Liver (tissue), 9 donors: Measurements from ENCODE around the gene FGB. TPM values are rescaled to one million over a fixed set of nuclear protein-coding genes. Genes with fewer than 3 reads are reported as not detected.
A peak's percentile ranks its signal among the peaks of the same experiment; 100 is the strongest.

Experiments used
- DNase-seq: peaks from one replicate; pipeline ENCODE4 v3.0.0-alpha.2; 2017; ENCODE audit warnings: low spot score
- H3K27ac ChIP-seq, 2 donors: one replicate each; pipeline ENCODE4 v1.7.0; 2013; ENCODE audit warnings: inconsistent platforms in 2 of 2, low read length in 2 of 2, control low read depth in 1 of 2, low read depth in 1 of 2, mild to moderate bottlenecking in 1 of 2
- H3K27me3 ChIP-seq, 4 donors: one replicate each; pipeline versions ENCODE4 v1.6.1 to v1.7.0; 2013; ENCODE audit warnings: low read length in 3 of 4, inconsistent platforms in 1 of 4, mild to moderate bottlenecking in 1 of 4, moderate library complexity in 1 of 4; ENCODE audit not compliant: control insufficient read depth in 4 of 4, insufficient read depth in 4 of 4
- H3K36me3 ChIP-seq, 4 donors: one replicate each; pipeline versions ENCODE4 v1.6.1 to v1.7.0; 2013; ENCODE audit warnings: low read length in 3 of 4, mild to moderate bottlenecking in 3 of 4, low read depth in 1 of 4, moderate library complexity in 1 of 4; ENCODE audit not compliant: control insufficient read depth in 4 of 4, insufficient read depth in 3 of 4
- H3K4me1 ChIP-seq, 4 donors: one replicate each; pipeline versions ENCODE4 v1.6.1 to v1.7.0; 2013; ENCODE audit warnings: low read length in 3 of 4, mild to moderate bottlenecking in 3 of 4, moderate library complexity in 1 of 4; ENCODE audit not compliant: control insufficient read depth in 4 of 4, insufficient read depth in 4 of 4
- H3K4me3 ChIP-seq, 3 donors: one replicate each; pipeline versions ENCODE4 v1.6.1 to v1.7.0; 2013; ENCODE audit warnings: low read length in 3 of 3, control low read depth in 1 of 3, low read depth in 1 of 3, mild to moderate bottlenecking in 1 of 3
- H3K9ac ChIP-seq, 2 donors: one replicate each; pipeline ENCODE4 v1.7.0; 2013; ENCODE audit warnings: low read length in 2 of 2, mild to moderate bottlenecking in 2 of 2, moderate library complexity in 2 of 2, control low read depth in 1 of 2, low read depth in 1 of 2
- H3K9me3 ChIP-seq, 4 donors: one replicate each; pipeline versions ENCODE4 v1.6.1 to v1.7.0; 2013; ENCODE audit warnings: low read length in 3 of 4; ENCODE audit not compliant: control insufficient read depth in 4 of 4
- ATF3 ChIP-seq: IDR thresholded peaks from 2 replicates; pipeline ENCODE4 v1.6.1; 2016; ENCODE audit warnings: antibody characterized with exemption
- EGR1 ChIP-seq, 2 donors: IDR thresholded peaks; 2 replicates each; pipeline ENCODE4 v1.6.1; 2016 to 2018; ENCODE audit warnings: antibody characterized with exemption in 2 of 2, low read depth in 2 of 2
- FOXA1 ChIP-seq: IDR thresholded peaks from 2 replicates; pipeline ENCODE4 v1.6.1; 2016; ENCODE audit warnings: antibody characterized with exemption
- FOXA2 ChIP-seq: IDR thresholded peaks from 2 replicates; pipeline ENCODE4 v1.6.1; 2016; ENCODE audit warnings: antibody characterized with exemption
- GABPA ChIP-seq, 2 donors: IDR thresholded peaks in 1 of 2; conservative IDR thresholded peaks in 1 of 2; 2 replicates each; pipeline ENCODE4 v1.6.1; 2016; ENCODE audit warnings: antibody characterized with exemption in 2 of 2, mild to moderate bottlenecking in 1 of 2, moderate library complexity in 1 of 2
- HNF4A ChIP-seq, 2 donors: conservative IDR thresholded peaks; 2 replicates each; pipeline ENCODE4 v1.6.1; 2016; ENCODE audit warnings: antibody characterized with exemption in 2 of 2, mild to moderate bottlenecking in 2 of 2
- HNF4G ChIP-seq: IDR thresholded peaks from 2 replicates; pipeline ENCODE4 v1.6.1; 2016; ENCODE audit warnings: antibody characterized with exemption
- JUND ChIP-seq, 2 donors: IDR thresholded peaks; 2 replicates each; pipeline ENCODE4 v1.6.1; 2016; ENCODE audit warnings: antibody characterized with exemption in 2 of 2
- NR2F2 ChIP-seq: IDR thresholded peaks from 2 replicates; pipeline ENCODE4 v1.6.1; 2016; ENCODE audit warnings: antibody characterized with exemption
- RAD21 ChIP-seq, 2 donors: IDR thresholded peaks; 2 replicates each; pipeline ENCODE4 v1.6.1; 2016; ENCODE audit warnings: antibody characterized with exemption in 2 of 2, mild to moderate bottlenecking in 2 of 2
- RXRA ChIP-seq, 2 donors: IDR thresholded peaks; 2 replicates each; pipeline ENCODE4 v1.6.1; 2017 to 2018; ENCODE audit warnings: antibody characterized with exemption in 2 of 2, mild to moderate bottlenecking in 1 of 2
- SP1 ChIP-seq: IDR thresholded peaks from 2 replicates; pipeline ENCODE4 v1.6.1; 2018; ENCODE audit warnings: antibody characterized with exemption, mild to moderate bottlenecking
- TAF1 ChIP-seq: conservative IDR thresholded peaks from 2 replicates; pipeline ENCODE4 v1.6.1; 2016; ENCODE audit warnings: antibody characterized with exemption, mild to moderate bottlenecking
- YY1 ChIP-seq: IDR thresholded peaks from 2 replicates; pipeline ENCODE4 v1.6.1; 2016; ENCODE audit warnings: antibody characterized with exemption, mild to moderate bottlenecking
- WGBS: extraction: QIAGEN DNeasy Blood & Tissue Kit; methylation state at CpG from one replicate; pipeline ENCODE4 v1.1.7; 2013; 5-methylcytosine and 5-hydroxymethylcytosine counted together
- polyA plus RNA-seq, 2 donors: library from polyadenylated mRNA; stranded (reverse) in 1 of 2; unstranded in 1 of 2; fragments of 200-250 nt in 1 of 2; fragments of >200 nt in 1 of 2; fragmentation: Nextera tagmentation in 1 of 2; extraction: Ambion mirVana in 1 of 2; gene quantifications; one replicate each; pipeline versions ENCODE4 v1.2.1 to v1.2.3, GENCODE V29; 2013 to 2015
- total RNA-seq, 2 donors: library from RNA; depleted of rRNA; stranded (reverse); fragments of >200 nt; gene quantifications; one replicate each; pipeline ENCODE4 v1.2.3, GENCODE V29; 2014
- TF ChIP-seq, protein P1 (sequence below): IDR thresholded peaks from 2 replicates; pipeline ENCODE4 v1.6.1; 2016; ENCODE audit warnings: antibody characterized with exemption
- TF ChIP-seq, protein P2 (sequence below): fragments of 150-350 bp; IDR thresholded peaks from 2 replicates; pipeline ENCODE4 v1.5.1; 2017; ENCODE audit warnings: improper control_type of control experiment, low read depth, low read length; ENCODE audit not compliant: missing input control
- TF ChIP-seq, protein P3 (sequence below): IDR thresholded peaks from 2 replicates; pipeline ENCODE4 v1.6.1; 2016; ENCODE audit warnings: antibody characterized with exemption, mild to moderate bottlenecking
- TF ChIP-seq, protein P4 (sequence below): IDR thresholded peaks from 2 replicates; pipeline ENCODE4 v1.6.1; 2016; ENCODE audit warnings: antibody characterized with exemption
- donor health status: healthy.
- donor health status: healthy.
- donor health status: healthy.
- donor health status: healthy.
- donor health status: healthy.

FGB gene
- total and polyA plus RNA-seq, 4 donors, result 11,318 to 21,431 (median 15,382) TPM

GRCh38 chr4:154551872-154552686 lies 10.7 kb upstream of the FGB start:
- Histone ChIP-seq H3K4me1 (peaks cover 3 to 25% (median 17%) of the 10 kb centered on the region in 4 donors), H3K9ac (no peak overlapping the region), H3K27me3 (no peaks in the 10 kb centered on the region), H3K27ac (no peak overlapping the region), H3K36me3 (peaks cover 0 to 5% (median 2%) of the 10 kb centered on the region in 4 donors), H3K9me3 (no peaks in the 10 kb centered on the region), H3K4me3 (no peak overlapping the region)
- TF ChIP-seq NR2F2 (no peak), HNF4A (conservative IDR thresholded peaks at IDR 0.05) (peak in 1 of 2 donors; percentile 19), RXRA (IDR thresholded peaks at IDR 0.05) (no peak), FOXA1 (no peak), SP1 (no peak), GABPA (IDR thresholded peaks at IDR 0.05 in 1 of 2, conservative IDR thresholded peaks at IDR 0.05 in 1 of 2) (no peak), JUND (IDR thresholded peaks at IDR 0.05) (peak; percentile 67 to 70), ATF3 (peak; percentile 56), TAF1 (no peak), YY1 (no peak), EGR1 (IDR thresholded peaks at IDR 0.05; ENCODE audit: low read depth in 2 of 2) (no peak), HNF4G (no peak), FOXA2 (no peak), RAD21 (IDR thresholded peaks at IDR 0.05) (peak; percentile 95 to 96)
- TF ChIP-seq, protein P1, sequence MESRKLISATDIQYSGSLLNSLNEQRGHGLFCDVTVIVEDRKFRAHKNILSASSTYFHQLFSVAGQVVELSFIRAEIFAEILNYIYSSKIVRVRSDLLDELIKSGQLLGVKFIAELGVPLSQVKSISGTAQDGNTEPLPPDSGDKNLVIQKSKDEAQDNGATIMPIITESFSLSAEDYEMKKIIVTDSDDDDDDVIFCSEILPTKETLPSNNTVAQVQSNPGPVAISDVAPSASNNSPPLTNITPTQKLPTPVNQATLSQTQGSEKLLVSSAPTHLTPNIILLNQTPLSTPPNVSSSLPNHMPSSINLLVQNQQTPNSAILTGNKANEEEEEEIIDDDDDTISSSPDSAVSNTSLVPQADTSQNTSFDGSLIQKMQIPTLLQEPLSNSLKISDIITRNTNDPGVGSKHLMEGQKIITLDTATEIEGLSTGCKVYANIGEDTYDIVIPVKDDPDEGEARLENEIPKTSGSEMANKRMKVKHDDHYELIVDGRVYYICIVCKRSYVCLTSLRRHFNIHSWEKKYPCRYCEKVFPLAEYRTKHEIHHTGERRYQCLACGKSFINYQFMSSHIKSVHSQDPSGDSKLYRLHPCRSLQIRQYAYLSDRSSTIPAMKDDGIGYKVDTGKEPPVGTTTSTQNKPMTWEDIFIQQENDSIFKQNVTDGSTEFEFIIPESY, result no peak
- TF ChIP-seq, protein P2, sequence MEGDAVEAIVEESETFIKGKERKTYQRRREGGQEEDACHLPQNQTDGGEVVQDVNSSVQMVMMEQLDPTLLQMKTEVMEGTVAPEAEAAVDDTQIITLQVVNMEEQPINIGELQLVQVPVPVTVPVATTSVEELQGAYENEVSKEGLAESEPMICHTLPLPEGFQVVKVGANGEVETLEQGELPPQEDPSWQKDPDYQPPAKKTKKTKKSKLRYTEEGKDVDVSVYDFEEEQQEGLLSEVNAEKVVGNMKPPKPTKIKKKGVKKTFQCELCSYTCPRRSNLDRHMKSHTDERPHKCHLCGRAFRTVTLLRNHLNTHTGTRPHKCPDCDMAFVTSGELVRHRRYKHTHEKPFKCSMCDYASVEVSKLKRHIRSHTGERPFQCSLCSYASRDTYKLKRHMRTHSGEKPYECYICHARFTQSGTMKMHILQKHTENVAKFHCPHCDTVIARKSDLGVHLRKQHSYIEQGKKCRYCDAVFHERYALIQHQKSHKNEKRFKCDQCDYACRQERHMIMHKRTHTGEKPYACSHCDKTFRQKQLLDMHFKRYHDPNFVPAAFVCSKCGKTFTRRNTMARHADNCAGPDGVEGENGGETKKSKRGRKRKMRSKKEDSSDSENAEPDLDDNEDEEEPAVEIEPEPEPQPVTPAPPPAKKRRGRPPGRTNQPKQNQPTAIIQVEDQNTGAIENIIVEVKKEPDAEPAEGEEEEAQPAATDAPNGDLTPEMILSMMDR, result peak; percentile 88
- TF ChIP-seq, protein P3, sequence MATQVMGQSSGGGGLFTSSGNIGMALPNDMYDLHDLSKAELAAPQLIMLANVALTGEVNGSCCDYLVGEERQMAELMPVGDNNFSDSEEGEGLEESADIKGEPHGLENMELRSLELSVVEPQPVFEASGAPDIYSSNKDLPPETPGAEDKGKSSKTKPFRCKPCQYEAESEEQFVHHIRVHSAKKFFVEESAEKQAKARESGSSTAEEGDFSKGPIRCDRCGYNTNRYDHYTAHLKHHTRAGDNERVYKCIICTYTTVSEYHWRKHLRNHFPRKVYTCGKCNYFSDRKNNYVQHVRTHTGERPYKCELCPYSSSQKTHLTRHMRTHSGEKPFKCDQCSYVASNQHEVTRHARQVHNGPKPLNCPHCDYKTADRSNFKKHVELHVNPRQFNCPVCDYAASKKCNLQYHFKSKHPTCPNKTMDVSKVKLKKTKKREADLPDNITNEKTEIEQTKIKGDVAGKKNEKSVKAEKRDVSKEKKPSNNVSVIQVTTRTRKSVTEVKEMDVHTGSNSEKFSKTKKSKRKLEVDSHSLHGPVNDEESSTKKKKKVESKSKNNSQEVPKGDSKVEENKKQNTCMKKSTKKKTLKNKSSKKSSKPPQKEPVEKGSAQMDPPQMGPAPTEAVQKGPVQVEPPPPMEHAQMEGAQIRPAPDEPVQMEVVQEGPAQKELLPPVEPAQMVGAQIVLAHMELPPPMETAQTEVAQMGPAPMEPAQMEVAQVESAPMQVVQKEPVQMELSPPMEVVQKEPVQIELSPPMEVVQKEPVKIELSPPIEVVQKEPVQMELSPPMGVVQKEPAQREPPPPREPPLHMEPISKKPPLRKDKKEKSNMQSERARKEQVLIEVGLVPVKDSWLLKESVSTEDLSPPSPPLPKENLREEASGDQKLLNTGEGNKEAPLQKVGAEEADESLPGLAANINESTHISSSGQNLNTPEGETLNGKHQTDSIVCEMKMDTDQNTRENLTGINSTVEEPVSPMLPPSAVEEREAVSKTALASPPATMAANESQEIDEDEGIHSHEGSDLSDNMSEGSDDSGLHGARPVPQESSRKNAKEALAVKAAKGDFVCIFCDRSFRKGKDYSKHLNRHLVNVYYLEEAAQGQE, result no peak
- TF ChIP-seq, protein P4, sequence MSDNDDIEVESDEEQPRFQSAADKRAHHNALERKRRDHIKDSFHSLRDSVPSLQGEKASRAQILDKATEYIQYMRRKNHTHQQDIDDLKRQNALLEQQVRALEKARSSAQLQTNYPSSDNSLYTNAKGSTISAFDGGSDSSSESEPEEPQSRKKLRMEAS, result no peak
- peak; percentile 66 for DNase-seq
- 22% methylated on average over 6 of the region's 6 CpGs for WGBS
